IMR-90 (cell line): ENCODE results near the gene FAM110A. TPM values are rescaled to one million over a fixed set of nuclear protein-coding genes. Genes with fewer than 3 reads are reported as not detected.

Source experiments
- ATAC-seq: fragments of 200-7000 bp; cut with Tn5 transposase; 2 replicates; pipeline ENCODE4 v1.9.1; 2020; ENCODE audit warnings: low read depth, mild to moderate bottlenecking, moderate library complexity
- BruUV-seq: library from RNA; stranded (reverse); fragments of 400-500 nt; replicated peaks from 2 replicates; lab custom pipeline; 2021; lab: Mats Ljungman, UMichigan
- CTCF ChIA-PET: fragments of 300-600 bp; formaldehyde crosslinking; extraction: SDS; loops from one replicate; lab custom pipeline; 2021; ENCODE audit warnings: antibody characterized with exemption; lab: Yijun Ruan, JAX
- POLR2A ChIA-PET: fragments of 300-600 bp; sonication (Branson Sonifier 250); formaldehyde crosslinking; loops from one replicate; lab custom pipeline; 2022; ENCODE audit warnings: antibody characterized with exemption; ENCODE audit not compliant: unreplicated experiment; lab: Charles Lee
- DNase-seq: peaks from one replicate; pipeline ENCODE4 v3.0.0; 2013
- H2AFZ ChIP-seq: replicated peaks from 2 replicates; pipeline ENCODE3; 2013; ENCODE audit warnings: low read length, mild to moderate bottlenecking; ENCODE audit not compliant: poor library complexity
- H2AK5ac ChIP-seq: 2 replicates; pipeline ENCODE4 v1.6.1; 2013; ENCODE audit warnings: low read depth, low read length, inconsistent platforms
- H2AK9ac ChIP-seq: replicated peaks from 2 replicates; pipeline ENCODE3; 2013; ENCODE audit warnings: mild to moderate bottlenecking, low read depth, low read length, moderate library complexity; ENCODE audit not compliant: poor library complexity
- H2BK120ac ChIP-seq: 2 replicates; pipeline ENCODE4 v1.6.1; 2013; ENCODE audit warnings: low read depth, low read length, inconsistent platforms
- H2BK15ac ChIP-seq: 3 replicates; pipeline ENCODE4 v1.6.1; 2013; ENCODE audit warnings: low read depth, low read length, inconsistent platforms
- H2BK20ac ChIP-seq: 2 replicates; pipeline ENCODE4 v1.6.1; 2013; ENCODE audit warnings: low read depth, mild to moderate bottlenecking, inconsistent platforms, low read length, moderate library complexity
- H2BK5ac ChIP-seq: 2 replicates; pipeline ENCODE4 v1.6.1; 2013; ENCODE audit warnings: mild to moderate bottlenecking, low read depth, low read length, inconsistent platforms; ENCODE audit not compliant: poor library complexity, severe bottlenecking
- H3K14ac ChIP-seq: replicated peaks from 2 replicates; pipeline ENCODE4 v1.6.1; 2013; ENCODE audit warnings: low read depth, low read length, inconsistent platforms
- H3K18ac ChIP-seq: 2 replicates; pipeline ENCODE4 v1.6.1; 2013; ENCODE audit warnings: low read depth, low read length, control low read depth
- H3K23ac ChIP-seq: 2 replicates; pipeline ENCODE4 v1.6.1; 2013; ENCODE audit warnings: low read depth, low read length, inconsistent platforms
- H3K27ac ChIP-seq: 2 replicates; pipeline ENCODE4 v1.5.1; 2013; ENCODE audit warnings: mild to moderate bottlenecking, control low read depth, low read length; ENCODE audit not compliant: insufficient read depth
- H3K27me3 ChIP-seq: 2 replicates; pipeline ENCODE4 v1.6.1; 2013; ENCODE audit warnings: low read length; ENCODE audit not compliant: control insufficient read depth, insufficient read depth
- H3K36me3 ChIP-seq: 2 replicates; pipeline ENCODE4 v1.6.1; 2013; ENCODE audit warnings: low read length, mixed read lengths; ENCODE audit not compliant: control insufficient read depth, insufficient read depth
- H3K4ac ChIP-seq: 2 replicates; pipeline ENCODE4 v1.6.1; 2013; ENCODE audit warnings: low read depth, low read length, inconsistent platforms
- H3K4me1 ChIP-seq: 2 replicates; pipeline ENCODE4 v1.6.1; 2013; ENCODE audit warnings: low read length, mixed read lengths; ENCODE audit not compliant: control insufficient read depth, insufficient read depth
- H3K4me2 ChIP-seq: 2 replicates; pipeline ENCODE4 v1.6.1; 2013; ENCODE audit warnings: low read depth, mild to moderate bottlenecking, control low read depth, low read length, moderate library complexity
- H3K4me3 ChIP-seq: 2 replicates; pipeline ENCODE4 v1.5.1; 2013; ENCODE audit warnings: low read depth, mild to moderate bottlenecking, control low read depth, low read length, moderate library complexity; ENCODE audit not compliant: insufficient read depth
- H3K56ac ChIP-seq: 2 replicates; pipeline ENCODE4 v1.6.1; 2013; ENCODE audit warnings: low read length, inconsistent platforms; ENCODE audit not compliant: insufficient read depth; ENCODE audit errors: extremely low read depth
- H3K79me1 ChIP-seq, 2 experiments: 2 replicates each; pipeline ENCODE4 v1.6.1; 2013; ENCODE audit warnings: low read length in 2 of 2, inconsistent platforms in 1 of 2, low read depth in 1 of 2
- H3K9ac ChIP-seq: 2 replicates; pipeline ENCODE4 v1.6.1; 2013; ENCODE audit warnings: low read depth, low read length, control low read depth
- H3K9me1 ChIP-seq: 2 replicates; pipeline ENCODE4 v1.6.1; 2013; ENCODE audit warnings: low read length, inconsistent platforms; ENCODE audit not compliant: insufficient read depth
- H3K9me3 ChIP-seq: 2 replicates; pipeline ENCODE4 v1.6.1; 2013; ENCODE audit warnings: low read length; ENCODE audit not compliant: control insufficient read depth, insufficient read depth
- H4K20me1 ChIP-seq: 2 replicates; pipeline ENCODE4 v1.6.1; 2013; ENCODE audit warnings: low read length, inconsistent platforms; ENCODE audit not compliant: insufficient read depth
- H4K5ac ChIP-seq: 2 replicates; pipeline ENCODE4 v1.6.1; 2013; ENCODE audit warnings: mild to moderate bottlenecking, low read depth, low read length, control low read depth
- H4K8ac ChIP-seq, 2 experiments: 2 replicates each; pipeline ENCODE4 v1.6.1; 2013; ENCODE audit warnings: low read depth in 2 of 2, low read length in 2 of 2, control low read depth in 1 of 2, inconsistent platforms in 1 of 2
- H4K91ac ChIP-seq: 2 replicates; pipeline ENCODE4 v1.6.1; 2013; ENCODE audit warnings: low read depth, low read length, inconsistent platforms; ENCODE audit not compliant: insufficient read depth
- CEBPB ChIP-seq: IDR thresholded peaks from 2 replicates; pipeline ENCODE4 v1.6.1; 2012; ENCODE audit warnings: low read depth, low read length, improper control_type of control experiment
- FOS ChIP-seq: fragments of 150-350 bp; IDR thresholded peaks from 2 replicates; pipeline ENCODE4 v1.6.1; 2016; ENCODE audit warnings: low read depth, low read length
- NFE2L2 ChIP-seq: fragments of 150-350 bp; IDR thresholded peaks from 2 replicates; pipeline ENCODE4 v1.6.1; 2016; ENCODE audit warnings: low read depth, mild to moderate bottlenecking, low read length
- RCOR1 ChIP-seq: IDR thresholded peaks from 2 replicates; pipeline ENCODE4 v1.6.1; 2012; ENCODE audit warnings: mild to moderate bottlenecking, low read length, improper control_type of control experiment; ENCODE audit not compliant: insufficient replicate concordance
- RFX5 ChIP-seq: IDR thresholded peaks from 2 replicates; pipeline ENCODE4 v1.8.0; 2012; ENCODE audit warnings: low read depth, mild to moderate bottlenecking, low read length, moderate library complexity
- SMC3 ChIP-seq: fragments of 150-350 bp; IDR thresholded peaks from 2 replicates; pipeline ENCODE4 v1.6.1; 2016; ENCODE audit warnings: low read depth, mild to moderate bottlenecking, antibody characterized with exemption, low read length, moderate library complexity
- WGBS, 2 experiments: methylation state at CpG; one replicate each; pipeline versions ENCODE4 v1.1.5 to v1.1.7; 2013; ENCODE audit warnings: missing lambda C conversion rate in 2 of 2; ENCODE audit not compliant: insufficient read length in 1 of 2; ENCODE audit errors: extremely low coverage in 2 of 2; 5-methylcytosine and 5-hydroxymethylcytosine counted together
- dilution Hi-C: fragments of 300-500 bp; cut with HindIII; formaldehyde crosslinking; loops from one replicate; pipeline ENCODE4 v1.14.3; 2018; ENCODE audit warnings: low sequenced_read_pairs; ENCODE audit not compliant: unreplicated experiment
- in situ Hi-C: fragments of 300-500 bp; cut with MboI; formaldehyde crosslinking; loops from 3 replicates; pipeline ENCODE4 v1.14.3; 2019; ENCODE audit warnings: low sequenced_read_pairs, inconsistent platforms, mixed read lengths
- intact Hi-C: fragments of 100-400 bp; cut with micrococcal nuclease; formaldehyde crosslinking; loops from 2 replicates; pipeline ENCODE4 v1.10.0; 2022
- polyA plus RNA-seq, 3 experiments: library from polyadenylated mRNA; depleted of rRNA; stranded (reverse); fragments of >200 nt; gene quantifications; 2 replicates each; pipeline ENCODE4 v1.2.3, GENCODE V29; 2012; ENCODE audit warnings: low replicate concordance in 1 of 3
- total RNA-seq: library from RNA; depleted of rRNA; stranded (reverse); fragments of >200 nt; gene quantifications from 2 replicates; pipeline ENCODE4 v1.2.3, GENCODE V29; 2012

FAM110A gene
- total and polyA plus RNA-seq, 2 of the 4 experiments (the other 2 are of a cell fraction) = 0.36 to 3.6 TPM

DNA sequence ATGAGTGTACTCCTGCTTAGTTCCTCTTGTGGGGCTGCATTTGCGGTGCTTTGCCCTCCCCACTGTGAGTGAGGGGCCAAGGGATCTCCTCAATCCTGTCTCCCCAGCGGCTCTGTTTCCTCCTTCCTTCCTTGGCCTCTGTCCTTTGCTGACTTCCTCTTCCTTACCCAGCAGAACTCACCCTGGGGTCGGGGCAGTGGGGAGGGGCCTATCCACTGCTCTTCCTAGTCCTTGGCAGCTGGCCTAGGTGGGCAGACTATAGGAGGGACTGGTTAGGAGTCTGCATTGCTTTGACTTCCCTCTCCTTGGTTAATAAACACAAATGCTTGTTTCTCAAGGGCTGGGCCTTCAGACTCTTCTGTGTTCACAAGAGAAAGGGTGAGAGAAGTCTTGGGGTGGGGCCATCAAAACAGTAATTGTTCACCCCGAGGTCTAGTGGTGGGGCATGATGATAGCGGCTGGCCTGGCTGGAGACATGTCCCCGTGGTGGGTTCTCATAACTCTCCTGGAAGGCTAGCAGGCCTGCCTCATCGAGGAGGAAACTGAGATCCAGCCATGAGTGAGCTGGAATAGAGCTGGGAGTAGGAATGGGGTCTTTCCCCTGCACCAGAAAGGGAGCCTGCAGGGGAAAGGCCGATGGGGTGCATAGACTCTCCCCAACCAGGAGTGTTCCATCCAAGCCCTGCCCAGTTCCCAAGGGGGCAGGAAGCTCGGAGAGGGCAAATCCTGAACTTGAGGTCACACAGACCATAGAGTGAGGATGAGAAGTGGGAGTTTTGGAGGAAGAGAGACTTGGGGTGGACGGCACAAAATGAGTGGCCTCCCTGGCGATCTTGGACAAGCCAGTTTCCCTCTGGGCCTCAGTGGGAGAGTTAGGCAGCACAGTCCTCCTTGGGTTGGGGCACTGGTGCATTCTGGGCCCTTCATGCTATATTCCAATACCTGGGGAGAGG lies 12.7 kb downstream of the FAM110A start (continued):
- no peak for TF ChIP-seq SMC3
- no peak for TF ChIP-seq NFE2L2

GRCh38 chr20:846894-847278 lies 13.4 kb downstream of the FAM110A start:
- DNase-seq (no peak), ATAC-seq (no peak)
- Histone ChIP-seq H4K8ac (no peak overlapping the region), H3K4ac (no peak overlapping the region), H3K79me1 (peaks cover 7 to 20% of the 10 kb centered on the region in 2 experiments; a peak in 3 of 4 replicates), H2BK20ac (no peak overlapping the region), H3K56ac (no peak overlapping the region), H3K36me3 (no peaks in the 10 kb centered on the region), H3K4me1 (peaks cover 5% of the 10 kb centered on the region), H2AFZ (no peak overlapping the region), H3K9me3 (no peaks in the 10 kb centered on the region), H3K27ac (no peak overlapping the region), H2BK15ac (no peak overlapping the region), H3K9me1 (no peaks in the 10 kb centered on the region; the same call in 1 of the 2 replicates), H3K4me2 (no peak overlapping the region), H4K20me1 (no peaks in the 10 kb centered on the region; the same call in 1 of the 2 replicates), H4K91ac (no peak overlapping the region), H3K18ac (no peak overlapping the region), H4K5ac (no peak overlapping the region), H3K4me3 (no peak overlapping the region), H2BK120ac (no peak overlapping the region), H3K14ac (no peak overlapping the region), H3K9ac (no peak overlapping the region), H3K23ac (no peak overlapping the region), H2AK9ac (no peak overlapping the region), H3K27me3 (no peaks in the 10 kb centered on the region), H2BK5ac (no peak overlapping the region), H2AK5ac (no peak overlapping the region)
- dilution Hi-C loops = no loop called here
- TF ChIP-seq RFX5 = no peak
- TF ChIP-seq SMC3 = no peak
- TF ChIP-seq RCOR1 = no peak
- TF ChIP-seq CEBPB = no peak
- TF ChIP-seq FOS = no peak
- ChIA-PET POLR2A (no interaction called here), CTCF (no interaction called here)
- BruUV-seq = no TSS peak
- WGBS, 2 experiments = 100% methylated on average over 2 of the region's 7 CpGs; no CpG with 5 or more reads in 1 of the 2 experiments
- in situ Hi-C loops = no loop called here
- intact Hi-C loops = no loop called here
